ENCODE results near the gene FMNL1. TPM values are rescaled to one million over a fixed set of nuclear protein-coding genes. Genes with fewer than 3 reads are reported as not detected.

The FMNL1 gene
- total RNA-seq, 1 donor from 2014 or later: 26.0 TPM

DNA sequence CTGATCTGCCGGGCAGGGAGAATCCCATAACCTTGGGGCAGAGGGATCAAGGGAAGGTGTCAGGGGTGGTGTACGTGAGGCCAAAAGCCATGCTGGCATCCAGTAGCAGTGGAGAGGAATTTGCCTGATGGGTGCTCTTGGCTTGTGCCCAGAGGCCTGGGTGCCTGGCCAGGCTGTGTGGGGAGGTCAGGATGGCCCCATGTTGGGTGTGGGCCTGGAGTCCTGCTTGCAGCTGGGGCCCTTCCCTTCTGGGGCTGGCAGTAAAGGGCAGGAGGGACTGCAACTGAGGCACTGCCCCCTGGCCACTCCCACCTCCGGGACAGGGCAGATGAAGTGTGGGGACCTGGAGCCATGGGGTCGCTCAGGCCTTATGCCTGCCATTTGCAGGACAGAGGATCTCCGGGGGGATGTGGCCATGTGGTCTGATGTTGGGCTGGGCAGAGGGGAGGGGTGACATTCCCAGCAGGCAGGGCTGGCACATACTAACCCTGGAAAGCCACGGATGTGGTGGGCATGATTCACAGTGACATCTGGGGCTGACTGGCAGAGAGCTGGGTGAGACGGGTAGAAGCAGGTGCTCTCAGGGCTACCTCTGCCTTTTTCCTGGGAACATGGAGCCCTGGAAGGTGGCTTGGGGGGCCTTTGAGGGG is 3.5 kb downstream of the FMNL1 start:
- H3K36me3 ChIP-seq (ENCODE audit: control insufficient read depth, insufficient read depth, low read length): no peaks in the 10 kb centered on the region
- TF ChIP-seq, protein P1, sequence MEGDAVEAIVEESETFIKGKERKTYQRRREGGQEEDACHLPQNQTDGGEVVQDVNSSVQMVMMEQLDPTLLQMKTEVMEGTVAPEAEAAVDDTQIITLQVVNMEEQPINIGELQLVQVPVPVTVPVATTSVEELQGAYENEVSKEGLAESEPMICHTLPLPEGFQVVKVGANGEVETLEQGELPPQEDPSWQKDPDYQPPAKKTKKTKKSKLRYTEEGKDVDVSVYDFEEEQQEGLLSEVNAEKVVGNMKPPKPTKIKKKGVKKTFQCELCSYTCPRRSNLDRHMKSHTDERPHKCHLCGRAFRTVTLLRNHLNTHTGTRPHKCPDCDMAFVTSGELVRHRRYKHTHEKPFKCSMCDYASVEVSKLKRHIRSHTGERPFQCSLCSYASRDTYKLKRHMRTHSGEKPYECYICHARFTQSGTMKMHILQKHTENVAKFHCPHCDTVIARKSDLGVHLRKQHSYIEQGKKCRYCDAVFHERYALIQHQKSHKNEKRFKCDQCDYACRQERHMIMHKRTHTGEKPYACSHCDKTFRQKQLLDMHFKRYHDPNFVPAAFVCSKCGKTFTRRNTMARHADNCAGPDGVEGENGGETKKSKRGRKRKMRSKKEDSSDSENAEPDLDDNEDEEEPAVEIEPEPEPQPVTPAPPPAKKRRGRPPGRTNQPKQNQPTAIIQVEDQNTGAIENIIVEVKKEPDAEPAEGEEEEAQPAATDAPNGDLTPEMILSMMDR (IDR thresholded peaks at IDR 0.05; ENCODE audit: insufficient read depth, low read length, poor library complexity, severe bottlenecking): no peak
- DNase-seq (ENCODE audit: low read depth): no peak
- H3K4me3 ChIP-seq (ENCODE audit: low read depth, low read length): no peak overlapping the region
- H3K27me3 ChIP-seq (ENCODE audit: control insufficient read depth, insufficient read depth, low read length): peaks cover 2% of the 10 kb centered on the region

DNA sequence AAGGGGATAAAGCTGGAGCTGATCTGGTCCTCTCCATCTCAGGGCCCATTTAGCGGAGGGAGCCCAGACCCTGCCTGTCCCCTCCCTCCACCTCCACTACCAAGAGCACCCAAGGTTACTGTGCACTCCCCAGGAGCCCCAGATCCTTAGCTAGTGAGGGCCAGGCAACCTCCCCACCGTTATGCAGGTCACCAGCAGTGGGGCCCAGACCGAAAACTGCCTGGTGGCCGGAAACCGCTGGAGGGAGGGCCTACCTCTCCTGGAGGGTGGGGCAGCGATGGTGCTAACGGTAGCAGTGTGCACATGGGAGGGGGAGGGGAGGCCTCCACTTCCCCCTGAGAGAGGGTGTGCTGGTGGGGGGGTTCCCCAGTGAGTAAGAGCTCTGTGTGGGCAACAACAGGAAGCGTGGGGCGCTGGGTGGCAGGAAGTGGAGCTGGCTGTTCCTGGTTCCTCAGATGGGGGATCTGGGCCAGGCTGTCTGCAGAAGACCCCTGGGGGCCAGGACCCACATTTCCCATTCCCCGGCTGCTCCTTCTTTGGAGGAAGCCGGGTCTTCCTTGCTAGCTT is 4.4 kb downstream of the FMNL1 start:
- TF ChIP-seq, protein P1 (IDR thresholded peaks at IDR 0.05; ENCODE audit: insufficient read depth, low read length, poor library complexity, severe bottlenecking): no peak
- DNase-seq (ENCODE audit: low read depth): no peak
- Histone ChIP-seq H3K4me3 (ENCODE audit: low read depth, low read length) (no peak overlapping the region), H3K27me3 (ENCODE audit: control insufficient read depth, insufficient read depth, low read length) (peaks cover 2% of the 10 kb centered on the region), H3K36me3 (ENCODE audit: control insufficient read depth, insufficient read depth, low read length) (no peaks in the 10 kb centered on the region)

DNA sequence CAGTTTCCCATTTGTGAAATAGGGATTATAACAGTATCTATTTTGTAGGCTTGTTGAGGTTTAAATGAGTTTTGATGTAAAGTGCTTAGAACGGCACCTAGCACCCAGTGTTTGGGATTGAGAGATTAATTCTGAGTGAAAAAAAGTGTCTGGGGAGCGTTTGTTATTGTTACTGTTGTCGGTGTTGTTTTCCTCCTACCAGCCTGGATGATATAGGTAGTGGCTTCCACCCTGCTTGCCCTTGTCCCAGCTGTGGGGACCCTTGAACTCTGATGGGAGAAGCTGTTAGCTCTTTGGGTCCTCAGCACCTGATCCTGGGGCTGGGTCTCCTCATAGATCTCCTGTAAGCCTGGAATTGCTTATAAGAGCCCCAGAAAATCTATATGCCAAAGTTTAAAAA is 4.9 kb downstream of the FMNL1 start:
- Histone ChIP-seq H3K27me3 (ENCODE audit: control insufficient read depth, insufficient read depth, low read length) (no peaks in the 10 kb centered on the region), H3K36me3 (ENCODE audit: control insufficient read depth, insufficient read depth, low read length) (no peaks in the 10 kb centered on the region), H3K4me3 (ENCODE audit: low read depth, low read length) (no peak overlapping the region)
- TF ChIP-seq, protein P1 (IDR thresholded peaks at IDR 0.05; ENCODE audit: insufficient read depth, low read length, poor library complexity, severe bottlenecking): no peak
- no peak for DNase-seq (ENCODE audit: low read depth)

DNA sequence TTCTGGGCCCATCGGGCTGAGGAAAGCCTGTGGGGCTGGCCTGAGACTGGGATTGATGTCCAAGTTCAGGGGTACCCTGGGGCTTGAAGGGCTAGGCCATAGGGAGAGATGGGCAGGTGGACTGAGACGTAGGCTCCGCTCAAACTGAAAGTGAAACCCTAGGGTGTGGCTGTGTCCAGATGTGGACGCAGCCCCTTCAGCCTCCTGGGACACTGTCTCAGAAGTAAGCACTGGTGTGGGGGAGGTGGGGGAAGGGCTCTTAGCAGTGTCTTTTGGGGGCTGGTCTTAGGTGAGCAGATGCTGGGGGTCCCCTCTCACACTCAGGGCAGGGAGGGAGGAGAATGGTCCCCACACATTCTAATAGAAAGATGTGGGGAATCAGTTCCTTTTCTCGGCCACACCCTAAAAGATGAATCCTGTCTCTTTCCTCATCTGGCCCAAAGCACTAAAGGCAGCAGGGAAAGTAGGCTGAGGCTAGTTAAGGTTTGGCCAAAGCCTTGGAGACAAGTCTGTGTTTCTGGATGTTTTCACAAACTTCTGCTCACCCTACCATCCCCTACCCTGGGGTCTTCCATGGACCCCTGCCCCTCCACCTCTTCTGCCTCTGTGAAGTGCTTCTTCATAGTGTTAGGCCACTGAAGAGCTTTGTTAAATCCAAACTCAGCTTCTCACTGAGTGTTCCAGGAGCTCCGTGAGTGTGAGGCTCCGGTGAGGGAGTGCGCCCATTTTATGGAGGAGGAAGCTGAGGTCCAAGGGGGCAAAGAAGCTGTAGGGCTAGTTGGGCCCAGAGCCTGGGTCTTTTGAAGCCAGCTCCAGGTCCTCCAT is 5.6 kb downstream of the FMNL1 start:
- Histone ChIP-seq H3K36me3 (ENCODE audit: control insufficient read depth, insufficient read depth, low read length) (no peaks in the 10 kb centered on the region), H3K27me3 (ENCODE audit: control insufficient read depth, insufficient read depth, low read length) (no peaks in the 10 kb centered on the region), H3K4me3 (ENCODE audit: low read depth, low read length) (no peak overlapping the region)
- TF ChIP-seq, protein P1 (IDR thresholded peaks at IDR 0.05; ENCODE audit: insufficient read depth, low read length, poor library complexity, severe bottlenecking): no peak
- DNase-seq (ENCODE audit: low read depth): no peak

DNA sequence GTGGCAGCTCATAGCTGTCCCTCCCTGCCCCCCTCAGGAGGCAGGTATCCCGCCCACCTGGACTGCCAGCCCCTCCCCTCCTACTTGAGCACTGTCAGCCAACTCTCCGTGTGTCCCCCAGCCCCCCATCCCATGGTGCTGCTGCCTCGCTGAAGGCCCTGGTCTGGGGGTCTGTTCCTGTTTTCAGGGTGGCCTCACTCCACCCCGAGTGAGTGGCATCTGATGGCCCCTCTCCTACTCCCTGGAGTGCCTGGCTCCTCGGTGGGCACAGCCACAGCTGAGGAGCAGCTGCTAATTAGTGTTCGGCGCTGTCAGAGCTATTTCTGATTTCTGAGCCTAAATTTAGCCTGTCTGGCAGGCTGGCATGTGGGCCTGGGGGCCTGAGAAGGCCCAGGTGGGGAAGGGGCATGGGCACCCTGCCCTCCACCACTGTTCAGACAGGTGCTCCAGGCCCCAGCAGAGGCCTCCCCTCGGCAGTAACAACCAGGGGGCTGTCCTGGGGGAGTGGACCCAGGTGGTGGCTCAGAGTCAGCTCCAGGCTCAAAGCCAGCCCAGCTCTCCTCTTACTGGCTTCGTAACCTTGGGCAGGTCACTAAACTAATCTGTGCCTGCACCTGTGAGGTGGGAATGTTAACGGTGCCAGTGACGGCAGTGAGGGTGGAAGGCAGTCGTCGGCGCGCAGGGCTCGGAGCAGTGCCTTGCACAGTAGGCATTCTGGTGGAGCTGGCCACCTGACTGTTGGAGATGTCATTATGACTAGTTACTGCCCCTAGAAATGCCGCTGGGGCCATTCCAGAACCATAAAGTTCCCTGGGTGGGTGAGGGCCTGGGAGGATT is 6.5 kb downstream of the FMNL1 start:
- DNase-seq (ENCODE audit: low read depth): no peak
- no peak overlapping the region for H3K4me3 ChIP-seq (ENCODE audit: low read depth, low read length)
- no peaks in the 10 kb centered on the region for H3K27me3 ChIP-seq (ENCODE audit: control insufficient read depth, insufficient read depth, low read length)
- TF ChIP-seq, protein P1 (IDR thresholded peaks at IDR 0.05; ENCODE audit: insufficient read depth, low read length, poor library complexity, severe bottlenecking): no peak
- no peaks in the 10 kb centered on the region for H3K36me3 ChIP-seq (ENCODE audit: control insufficient read depth, insufficient read depth, low read length)
